BLaER1 treated with 17β-estradiol and CSF1 and Interleukin-3, amounts not matched to agents 10 nM and 100 nM (cell line): ENCODE results near the gene SYT2.
"Not testable (repeated sequence)": the region's sequence is repeated elsewhere in the genome, so short reads cannot be mapped to it uniquely, and the experiment has no call there.

Experiments used
- H3K27ac ChIP-seq, 11 experiments: shearing (Covaris generic); formaldehyde crosslinking; 2 replicates each; pipeline ENCODE4 v1.8.1; 2022
- H3K27me3 ChIP-seq, 11 experiments: shearing (Covaris generic); formaldehyde crosslinking; 2 replicates each; pipeline ENCODE4 v1.8.1; 2022
- H3K36me3 ChIP-seq, 11 experiments: shearing (Covaris generic); formaldehyde crosslinking; 2 replicates each; pipeline ENCODE4 v1.8.1; 2022
- H3K4me1 ChIP-seq, 10 experiments: shearing (Covaris generic); formaldehyde crosslinking; 2 replicates each; pipeline ENCODE4 v1.8.1; 2022
- H3K4me2 ChIP-seq, 11 experiments: shearing (Covaris generic); formaldehyde crosslinking; 2 replicates each; pipeline ENCODE4 v1.8.1; 2022
- H3K4me3 ChIP-seq, 10 experiments: shearing (Covaris generic); formaldehyde crosslinking; 2 replicates each; pipeline ENCODE4 v1.8.1; 2022
- H3K9ac ChIP-seq, 11 experiments: shearing (Covaris generic); formaldehyde crosslinking; 2 replicates each; pipeline ENCODE4 v1.8.1; 2022
- H3K9me3 ChIP-seq, 11 experiments: shearing (Covaris generic); formaldehyde crosslinking; replicated peaks in 1 of 11; 2 replicates each; pipeline ENCODE4 v1.8.1; 2022
- H4K20me1 ChIP-seq, 11 experiments: shearing (Covaris generic); formaldehyde crosslinking; 2 replicates each; pipeline ENCODE4 v1.8.1; 2022
- Cebpa-rat ChIP-seq, 11 experiments: shearing (Covaris generic); IDR thresholded peaks; 2 replicates each; pipeline ENCODE4 v1.8.1; 2022

The SYT2 gene

GRCh38 chr1:202645097-202645476 lies 65.2 kb downstream of the SYT2 start:
- Histone ChIP-seq H3K36me3 (no peaks in the 10 kb centered on the region), H3K4me3 (no peak overlapping the region), H3K27me3 (peaks cover 65 to 100% (median 72%) of the 10 kb centered on the region in 11 experiments), H3K9me3 (no peaks in the 10 kb centered on the region), H4K20me1 (peaks cover 0 to 78% (median 7%) of the 10 kb centered on the region in 11 experiments; a peak in 13 of 22 replicates), H3K9ac (no peak overlapping the region), H3K4me2 (0 out of 22 replicates have a peak overlapping the region, but pooled peaks of 1 of the 11 experiments have one; percentile 28), H3K27ac (no peak overlapping the region), H3K4me1 (peaks cover 0 to 13% (median 8%) of the 10 kb centered on the region in 10 experiments; a peak in 11 of 20 replicates)
- TF ChIP-seq Cebpa-rat (IDR thresholded peaks at IDR 0.05), result no peak

- Histone ChIP-seq H3K36me3 (no peaks in the 10 kb centered on the region), H3K27me3 (peaks cover 65 to 99% (median 75%) of the 10 kb centered on the region in 11 experiments), H3K4me2 (no peak overlapping the region), H3K4me3 (no peak overlapping the region), H3K9me3 (no peaks in the 10 kb centered on the region), H3K4me1 (peaks cover 0 to 13% (median 8%) of the 10 kb centered on the region in 10 experiments; a peak in 11 of 20 replicates), H3K9ac (no peak overlapping the region), H3K27ac (no peak overlapping the region), H4K20me1 (peaks cover 0 to 76% (median 7%) of the 10 kb centered on the region in 11 experiments; a peak in 13 of 22 replicates)
- TF ChIP-seq Cebpa-rat (IDR thresholded peaks at IDR 0.05), result no peak
Observed at GRCh38 chr1:202644219-202645096, 65.8 kb downstream of the SYT2 start.

- Histone ChIP-seq H3K36me3 (no peaks in the 10 kb centered on the region), H3K4me1 (peaks cover 0 to 13% (median 8%) of the 10 kb centered on the region in 10 experiments; a peak in 11 of 20 replicates), H3K4me2 (no peak overlapping the region), H3K9me3 (no peaks in the 10 kb centered on the region), H3K27ac (no peak overlapping the region), H4K20me1 (peaks cover 0 to 77% (median 7%) of the 10 kb centered on the region in 11 experiments; a peak in 13 of 22 replicates), H3K9ac (no peak overlapping the region), H3K27me3 (peaks cover 65 to 99% (median 79%) of the 10 kb centered on the region in 11 experiments), H3K4me3 (no peak overlapping the region)
- no peak for TF ChIP-seq Cebpa-rat (IDR thresholded peaks at IDR 0.05)
Observed at GRCh38 chr1:202643397-202644218, 66.6 kb downstream of the SYT2 start.

- H4K20me1 ChIP-seq, result peaks cover 0 to 78% (median 7%) of the 10 kb centered on the region in 11 experiments; a peak in 13 of 22 replicates
- H3K4me2 ChIP-seq, result no peak overlapping the region; a peak in 1 of 22 replicates
- no peak overlapping the region for H3K27ac ChIP-seq
- no peaks in the 10 kb centered on the region for H3K36me3 ChIP-seq
- H3K9me3 ChIP-seq, result no peaks in the 10 kb centered on the region
- H3K9ac ChIP-seq, result no peak overlapping the region
- H3K27me3 ChIP-seq, result peaks cover 65 to 99% (median 79%) of the 10 kb centered on the region in 11 experiments
- peaks cover 0 to 13% (median 8%) of the 10 kb centered on the region in 10 experiments; a peak in 11 of 20 replicates for H3K4me1 ChIP-seq
- H3K4me3 ChIP-seq, result no peak overlapping the region
- no peak for TF ChIP-seq Cebpa-rat (IDR thresholded peaks at IDR 0.05)
Observed at GRCh38 chr1:202642619-202643291, 67.5 kb downstream of the SYT2 start.

GRCh38 chr1:202642212-202642611 lies 68.0 kb downstream of the SYT2 start:
- peaks cover 0 to 13% (median 8%) of the 10 kb centered on the region in 10 experiments; a peak in 11 of 20 replicates for H3K4me1 ChIP-seq
- H3K27ac ChIP-seq, result no peak overlapping the region
- H3K9me3 ChIP-seq, result no peaks in the 10 kb centered on the region
- no peak overlapping the region; a peak in 1 of 22 replicates for H3K4me2 ChIP-seq
- no peaks in the 10 kb centered on the region for H3K36me3 ChIP-seq
- H3K27me3 ChIP-seq, result peaks cover 65 to 99% (median 78%) of the 10 kb centered on the region in 11 experiments
- no peak overlapping the region for H3K9ac ChIP-seq
- no peak for TF ChIP-seq Cebpa-rat (IDR thresholded peaks at IDR 0.05)
- H3K4me3 ChIP-seq, result no peak overlapping the region
- H4K20me1 ChIP-seq, result peaks cover 0 to 80% (median 7%) of the 10 kb centered on the region in 11 experiments; a peak in 13 of 22 replicates

- TF ChIP-seq Cebpa-rat (IDR thresholded peaks at IDR 0.05), result no peak
Observed at GRCh38 chr1:202639500-202639899, 70.8 kb downstream of the SYT2 start.

GRCh38 chr1:202638701-202639305 lies 71.5 kb downstream of the SYT2 start:
- H3K4me2 ChIP-seq, H3K9ac ChIP-seq, H3K27ac ChIP-seq, H3K9me3 ChIP-seq, H3K4me3 ChIP-seq, H3K36me3 ChIP-seq, H3K4me1 ChIP-seq: not testable (repeated sequence)
- Histone ChIP-seq H4K20me1 (peaks cover 0 to 68% (median 5%) of the 10 kb centered on the region in 11 experiments; a peak in 9 of 22 replicates), H3K27me3 (peaks cover 31 to 99% (median 44%) of the 10 kb centered on the region in 11 experiments)

More at GRCh38 chr1:202639500-202639899, 70.8 kb downstream of the SYT2 start:
- Histone ChIP-seq H3K27ac (no peak overlapping the region), H3K4me1 (peaks cover 0 to 6% (median 0%) of the 10 kb centered on the region in 10 experiments; a peak in 1 of 20 replicates), H3K4me3 (no peak overlapping the region), H3K27me3 (peaks cover 38 to 99% (median 51%) of the 10 kb centered on the region in 11 experiments), H3K9me3 (no peaks in the 10 kb centered on the region), H3K9ac (no peak overlapping the region), H3K4me2 (no peak overlapping the region), H3K36me3 (no peaks in the 10 kb centered on the region), H4K20me1 (peaks cover 0 to 72% (median 6%) of the 10 kb centered on the region in 11 experiments; a peak in 10 of 22 replicates)
